HEK293 (cell line): ENCODE measurements around the gene SPEG.

ENCODE experiments used
- BCL11A ChIP-seq: fragments of 450-650 bp; formaldehyde crosslinking; IDR thresholded peaks from 2 replicates; pipeline ENCODE4 v1.5.1; 2016; ENCODE audit warnings: low read depth, missing biosample characterization, missing genetic modification characterization
- CTCF ChIP-seq: fragments of 450-650 bp; formaldehyde crosslinking; IDR thresholded peaks from 2 replicates; pipeline ENCODE4 v1.5.1; 2016; ENCODE audit warnings: missing biosample characterization, missing genetic modification characterization
- KLF7 ChIP-seq: fragments of 450-650 bp; formaldehyde crosslinking; IDR thresholded peaks from 2 replicates; pipeline ENCODE4 v1.5.1; 2016; ENCODE audit warnings: missing biosample characterization, missing genetic modification characterization, borderline replicate concordance
- PATZ1 ChIP-seq: fragments of 450-650 bp; formaldehyde crosslinking; IDR thresholded peaks from 2 replicates; pipeline ENCODE4 v1.5.1; 2016; ENCODE audit warnings: missing biosample characterization, missing genetic modification characterization
- YY1 ChIP-seq: fragments of 450-650 bp; formaldehyde crosslinking; IDR thresholded peaks from 2 replicates; pipeline ENCODE4 v1.5.1; 2018; ENCODE audit warnings: missing biosample characterization, missing genetic modification characterization
- ZBTB10 ChIP-seq: fragments of 450-650 bp; formaldehyde crosslinking; IDR thresholded peaks from 2 replicates; pipeline ENCODE4 v1.5.1; 2016; ENCODE audit warnings: missing biosample characterization, missing genetic modification characterization
- ZNF112 ChIP-seq: fragments of 450-650 bp; formaldehyde crosslinking; IDR thresholded peaks from 2 replicates; pipeline ENCODE4 v1.5.0; 2017; ENCODE audit warnings: missing biosample characterization, missing genetic modification characterization
- ZNF174 ChIP-seq: fragments of 450-650 bp; formaldehyde crosslinking; IDR thresholded peaks from 2 replicates; pipeline ENCODE4 v1.5.0; 2017; ENCODE audit warnings: missing biosample characterization, mild to moderate bottlenecking, missing genetic modification characterization
- ZNF274 ChIP-seq, 2 experiments: fragments of 200-500 bp in 1 of 2; fragments of 450-650 bp in 1 of 2; sonication (Bioruptor generic) in 1 of 2; formaldehyde crosslinking in 1 of 2; IDR thresholded peaks; 2 replicates each; pipeline versions ENCODE4 v1.5.1 to v1.6.1; 2014 to 2016; ENCODE audit warnings: borderline replicate concordance in 1 of 2, inconsistent platforms in 1 of 2, low read length in 1 of 2, missing biosample characterization in 1 of 2, missing genetic modification characterization in 1 of 2
- ZNF37A ChIP-seq: fragments of 450-650 bp; IDR thresholded peaks from 2 replicates; pipeline ENCODE4 v1.5.1; 2018; ENCODE audit warnings: missing biosample characterization, missing genetic modification characterization
- ZNF555 ChIP-seq: fragments of 450-650 bp; formaldehyde crosslinking; conservative IDR thresholded peaks from 2 replicates; pipeline ENCODE4 v1.5.1; 2017; ENCODE audit warnings: missing biosample characterization, mild to moderate bottlenecking, missing genetic modification characterization, inconsistent platforms
- ZNF558 ChIP-seq: fragments of 450-650 bp; formaldehyde crosslinking; IDR thresholded peaks from 2 replicates; pipeline ENCODE4 v1.5.1; 2016; ENCODE audit warnings: missing biosample characterization, missing genetic modification characterization
- ZNF792 ChIP-seq: fragments of 450-650 bp; formaldehyde crosslinking; IDR thresholded peaks from 2 replicates; pipeline ENCODE4 v1.5.1; 2016; ENCODE audit warnings: missing biosample characterization, missing genetic modification characterization

- TF ChIP-seq PATZ1 = no peak
- no peak for TF ChIP-seq BCL11A (tag by site-specific recombination)
- TF ChIP-seq ZNF37A = no peak
- no peak for TF ChIP-seq KLF7 (tag by site-specific recombination)
- TF ChIP-seq CTCF (tag by site-specific recombination) = no peak
- TF ChIP-seq ZNF112 (tag by site-specific recombination) = no peak
- no peak for TF ChIP-seq YY1
- no peak for TF ChIP-seq ZNF174
- TF ChIP-seq ZNF274 (IDR thresholded peaks at IDR 0.05; ENCODE audit: low read length) = no peak
- TF ChIP-seq ZNF274 (tag by site-specific recombination; IDR thresholded peaks at IDR 0.05; ENCODE audit: borderline replicate concordance) = no peak
- TF ChIP-seq ZNF555 (tag by site-specific recombination) = no peak
- no peak for TF ChIP-seq ZBTB10
- no peak for TF ChIP-seq ZNF792 (tag by site-specific recombination)
- TF ChIP-seq ZNF558 (tag by site-specific recombination) = no peak
Observed at GRCh38 chr2:219443697-219444023, 9.0 kb downstream of the SPEG start.
